NCI-H460 (cell line): ENCODE results near the gene PAPOLA. TPM values are rescaled to one million over a fixed set of nuclear protein-coding genes. Genes with fewer than 3 reads are reported as not detected.
"Not testable (repeated sequence)": the region's sequence is repeated elsewhere in the genome, so short reads cannot be mapped to it uniquely, and the experiment has no call there.

Source experiments
- DNase-seq: peaks from one replicate; pipeline ENCODE4 v3.0.0-alpha.2; 2016; ENCODE audit warnings: low read depth; ENCODE audit errors: extremely low read depth
- total RNA-seq: library from RNA; depleted of rRNA; stranded (reverse); fragments of >200 nt; shearing (Covaris generic); gene quantifications from 2 replicates; pipeline ENCODE4 v1.2.3, GENCODE V29; 2014

The PAPOLA gene
- total RNA-seq, 1 experiment from 2014 or later = 172 TPM

DNA sequence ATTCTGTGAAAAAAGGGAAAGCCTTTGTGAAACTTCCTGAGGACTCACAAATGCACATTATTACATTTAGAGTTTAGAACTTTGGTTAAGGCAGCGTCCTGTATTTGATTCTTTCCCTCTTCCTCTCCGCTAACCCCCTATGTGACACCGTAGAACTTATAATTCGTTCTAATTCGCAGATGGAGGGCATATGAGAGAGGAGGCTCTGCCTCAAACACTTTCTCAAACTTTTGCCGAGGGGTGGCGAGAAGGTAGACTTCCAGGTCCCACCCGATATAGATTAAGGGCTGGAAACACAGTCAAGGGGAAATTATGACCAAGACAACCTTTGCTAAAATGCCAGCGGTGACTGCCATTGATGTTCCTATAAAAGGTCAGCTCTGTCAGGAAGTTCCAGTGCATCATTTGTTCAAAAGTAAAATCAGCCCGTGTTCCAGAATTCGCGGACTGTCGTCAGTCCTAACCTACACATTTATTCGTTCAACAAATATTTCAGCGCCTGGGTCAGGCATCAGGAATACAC, 904 bp upstream of the PAPOLA start:
- no peak for DNase-seq

- DNase-seq = no peak
Observed at GRCh38 chr14:96502621-96503305, 581 bp downstream of the PAPOLA start.

GRCh38 chr14:96503306-96503679, 1.1 kb downstream of the PAPOLA start:
- no peak for DNase-seq

- DNase-seq = not testable (repeated sequence)
Observed at GRCh38 chr14:96504353-96504752, 2.2 kb downstream of the PAPOLA start.

GRCh38 chr14:96507723-96508122, 5.5 kb downstream of the PAPOLA start:
- DNase-seq = no peak

GRCh38 chr14:96508900-96509299, 6.7 kb downstream of the PAPOLA start:
- DNase-seq = no peak

DNA sequence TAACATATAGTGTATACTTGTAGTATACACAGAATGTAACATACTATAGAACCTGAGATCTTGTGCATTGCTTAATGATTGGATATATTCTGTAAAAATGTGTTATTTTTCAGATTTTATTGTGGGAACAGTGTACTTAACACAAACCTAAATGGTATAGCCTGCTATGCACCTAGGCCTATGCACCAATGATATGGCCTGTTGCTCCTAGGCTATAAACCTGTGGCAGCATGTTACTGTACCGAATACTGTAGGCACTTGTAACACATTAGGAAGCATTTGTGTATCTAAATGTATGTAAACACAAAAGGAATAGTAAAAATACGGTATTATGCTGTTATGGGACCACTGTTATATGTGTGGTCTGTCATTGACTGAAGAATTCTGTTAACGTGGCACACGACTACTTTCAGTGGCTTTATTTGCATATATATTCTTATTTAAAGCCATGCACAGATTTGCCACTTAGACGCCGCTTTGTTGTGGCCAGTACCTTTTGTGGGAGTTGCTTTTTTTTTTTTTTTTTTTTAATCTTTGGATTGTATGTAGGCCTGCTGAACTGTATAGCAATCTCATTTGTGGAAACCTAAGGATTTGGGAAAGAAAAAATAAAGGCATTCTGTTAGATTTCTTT, 7.4 kb downstream of the PAPOLA start:
- no peak for DNase-seq

DNA sequence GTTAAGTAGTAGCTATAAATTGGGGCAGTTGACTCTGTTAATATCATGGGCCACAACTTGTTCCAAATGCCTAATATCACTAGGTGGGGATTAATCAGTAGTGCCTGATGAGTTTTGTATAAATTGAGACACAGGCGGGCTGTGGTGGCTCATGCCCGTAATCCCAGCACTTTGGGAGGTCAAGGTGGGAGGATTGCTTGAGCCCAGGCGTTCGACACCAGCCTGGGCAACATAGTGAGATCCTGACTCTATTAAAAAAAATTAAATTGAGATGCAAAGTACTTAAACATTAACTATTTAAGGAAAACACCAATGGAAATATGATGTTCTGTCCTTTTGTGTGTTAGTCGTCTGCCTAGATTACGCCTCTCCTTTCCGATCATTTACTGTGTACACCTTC, 9.0 kb downstream of the PAPOLA start:
- no peak for DNase-seq

DNA sequence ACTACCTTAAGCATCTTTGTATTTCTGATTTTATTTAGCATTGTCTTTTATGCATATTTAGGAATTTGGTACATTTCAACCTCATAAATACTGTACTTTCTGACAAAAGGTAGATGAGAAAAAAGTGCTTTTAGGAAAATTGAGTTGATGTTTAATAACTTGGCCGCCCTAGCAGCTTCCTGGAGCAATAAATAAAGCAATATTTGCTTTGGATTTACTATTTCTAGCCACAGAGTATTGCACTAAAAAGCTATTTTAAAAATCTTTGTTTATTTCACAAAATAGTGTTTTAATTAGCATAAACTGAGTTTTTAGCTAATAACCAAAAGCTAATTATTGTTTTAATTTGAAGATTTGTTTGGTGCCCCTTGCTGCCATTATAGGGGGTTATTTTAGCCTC, 9.5 kb downstream of the PAPOLA start:
- DNase-seq = no peak

GRCh38 chr14:96512122-96512521, 9.9 kb downstream of the PAPOLA start:
- no peak for DNase-seq

DNA sequence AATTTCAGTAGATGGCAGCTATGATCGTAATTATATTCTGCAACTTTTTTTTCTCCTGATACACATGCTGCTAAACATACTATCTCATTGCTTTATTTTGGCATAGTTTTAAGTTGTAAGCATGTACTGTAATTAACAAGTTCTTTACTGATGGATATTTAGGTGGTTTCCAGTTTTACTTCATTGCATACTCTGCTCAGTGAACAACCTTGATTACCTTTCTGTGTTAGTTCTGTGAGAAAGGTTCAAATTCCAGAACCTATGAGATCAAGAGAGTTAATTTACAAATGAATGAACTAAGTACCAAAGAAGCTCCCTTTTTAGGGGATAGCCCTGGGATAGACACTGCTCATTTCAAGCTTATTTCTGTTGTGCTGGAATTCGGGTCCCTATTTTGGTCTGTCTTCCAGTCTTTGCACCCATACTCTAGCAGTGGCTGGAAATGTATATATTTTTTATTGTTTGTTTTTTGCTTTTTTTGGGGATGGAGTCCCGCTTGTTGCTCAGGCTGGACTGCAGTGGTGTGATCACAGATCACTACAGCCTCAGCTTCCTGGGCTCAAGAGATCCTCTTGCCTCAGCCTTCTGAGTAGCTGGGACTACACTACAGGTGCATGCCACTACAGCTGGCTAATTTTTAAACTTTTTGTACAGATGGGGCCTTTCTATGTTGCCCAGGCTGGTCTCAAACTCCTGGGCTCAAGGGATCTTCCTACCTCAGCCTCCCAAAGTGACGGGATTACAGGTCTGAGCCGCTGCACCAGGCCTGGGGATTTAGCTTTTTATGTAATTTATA, 10.6 kb downstream of the PAPOLA start:
- DNase-seq = no peak

GRCh38 chr14:96514694-96515093, 12.5 kb downstream of the PAPOLA start:
- no peak for DNase-seq

DNA sequence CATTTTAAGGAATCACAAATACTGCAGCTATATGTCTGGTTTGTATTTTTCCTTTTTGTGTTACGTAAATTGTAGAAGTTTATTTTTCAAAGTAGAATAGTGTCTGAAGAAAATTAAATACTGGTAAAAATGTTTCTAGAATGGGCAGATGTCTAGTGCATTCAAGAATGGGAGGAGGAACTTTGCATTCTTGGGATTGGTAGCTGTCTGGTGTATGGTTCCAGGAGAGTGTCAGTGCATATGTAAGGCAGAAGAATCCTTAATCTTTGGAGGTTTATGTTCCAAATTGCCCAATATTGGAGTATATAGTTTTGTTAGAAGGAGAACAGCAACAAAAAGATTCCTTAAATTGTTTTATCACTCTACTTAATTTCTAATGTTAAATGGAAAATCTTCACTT, 13.5 kb downstream of the PAPOLA start:
- DNase-seq = no peak

- no peak for DNase-seq
Observed at GRCh38 chr14:96516351-96516750, 14.2 kb downstream of the PAPOLA start.

GRCh38 chr14:96519970-96520369, 17.8 kb downstream of the PAPOLA start:
- no peak for DNase-seq

- no peak for DNase-seq
Observed at GRCh38 chr14:96525452-96525851, 23.3 kb downstream of the PAPOLA start.

DNA sequence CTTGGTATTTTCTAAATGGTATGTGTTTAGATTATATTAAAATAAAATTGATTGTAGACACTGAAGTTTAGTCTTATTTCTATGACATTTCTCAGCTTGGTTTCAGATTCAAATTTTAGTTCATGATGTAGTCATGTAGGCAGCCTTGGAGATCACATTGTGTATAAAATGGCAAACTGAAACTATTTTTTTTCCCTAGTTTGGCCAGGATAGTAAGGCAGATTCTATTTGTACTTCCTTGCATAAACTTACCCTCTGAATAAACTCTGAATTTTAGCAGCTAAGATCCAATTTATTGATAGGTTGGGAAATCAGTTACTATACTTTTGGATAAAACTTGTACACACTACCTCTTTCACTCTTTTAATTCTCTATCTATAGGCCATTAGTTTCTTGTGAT, 30.4 kb downstream of the PAPOLA start:
- no peak for DNase-seq

- DNase-seq = no peak
Observed at GRCh38 chr14:96536807-96537206, 34.6 kb downstream of the PAPOLA start.

DNA sequence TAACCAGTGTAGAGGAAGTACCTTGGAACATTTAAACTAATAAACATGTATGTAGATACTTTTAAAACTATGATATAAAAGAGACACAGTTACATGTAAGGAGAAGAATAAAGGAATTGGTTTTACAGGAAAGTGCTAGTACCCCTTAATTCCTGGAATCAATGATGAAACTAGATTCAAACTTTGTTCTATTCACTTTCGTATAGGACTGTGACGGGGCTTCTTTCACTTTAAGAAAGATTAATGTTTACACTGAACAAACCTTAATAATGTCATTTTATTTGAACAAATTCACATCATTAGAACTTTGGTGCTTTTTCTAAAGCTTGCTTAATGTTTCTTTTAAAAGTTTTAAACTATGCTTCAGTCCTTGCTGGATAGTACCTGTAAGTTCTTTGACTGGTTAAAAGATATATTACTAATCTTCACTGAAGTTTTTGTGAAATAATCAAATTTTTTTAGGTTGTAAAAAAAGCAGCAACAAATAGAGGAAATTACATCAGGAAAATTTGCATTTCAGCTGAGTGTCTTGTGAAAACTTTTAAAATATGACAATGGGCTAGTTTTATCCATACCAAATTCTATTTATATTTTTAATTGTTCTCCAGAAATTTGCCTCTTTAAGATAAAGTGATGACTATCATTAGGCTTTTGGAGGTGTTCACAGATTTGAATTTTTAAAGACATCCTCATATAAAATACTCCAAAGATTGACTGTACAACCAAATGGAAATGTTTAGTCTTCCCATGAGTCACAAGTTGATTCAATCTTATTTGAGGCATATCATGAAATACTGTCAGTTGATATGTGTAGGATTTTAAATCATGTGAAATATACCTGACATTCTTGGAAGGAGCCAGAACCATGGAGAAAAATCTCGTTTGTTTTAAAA, 36.2 kb downstream of the PAPOLA start:
- no peak for DNase-seq

- DNase-seq = no peak
Observed at GRCh38 chr14:96538990-96539317, 36.8 kb downstream of the PAPOLA start.
